WTC11 (cell line): Measurements from ENCODE around the gene PUS10.

Source experiments
- ATF1 ChIP-seq: sonication (generic); formaldehyde crosslinking; IDR thresholded peaks from 2 replicates; pipeline ENCODE4 v1.8.1; 2023; ENCODE audit warnings: mild to moderate bottlenecking, moderate library complexity, missing genetic modification reagents
- MAX ChIP-seq: sonication (generic); formaldehyde crosslinking; IDR thresholded peaks from 2 replicates; pipeline ENCODE4 v1.8.0; 2022; ENCODE audit warnings: mild to moderate bottlenecking, missing genetic modification reagents
- TCF7 ChIP-seq: sonication (generic); formaldehyde crosslinking; IDR thresholded peaks from 2 replicates; pipeline ENCODE4 v1.8.0; 2022; ENCODE audit warnings: mild to moderate bottlenecking, low read depth, missing genetic modification reagents, moderate library complexity
- TF ChIP-seq, protein P1 (sequence below): fragments of 200-600 bp; IDR thresholded peaks from 2 replicates; pipeline ENCODE4 v1.8.0; 2022; ENCODE audit warnings: antibody characterized with exemption

- TF ChIP-seq, protein P1, sequence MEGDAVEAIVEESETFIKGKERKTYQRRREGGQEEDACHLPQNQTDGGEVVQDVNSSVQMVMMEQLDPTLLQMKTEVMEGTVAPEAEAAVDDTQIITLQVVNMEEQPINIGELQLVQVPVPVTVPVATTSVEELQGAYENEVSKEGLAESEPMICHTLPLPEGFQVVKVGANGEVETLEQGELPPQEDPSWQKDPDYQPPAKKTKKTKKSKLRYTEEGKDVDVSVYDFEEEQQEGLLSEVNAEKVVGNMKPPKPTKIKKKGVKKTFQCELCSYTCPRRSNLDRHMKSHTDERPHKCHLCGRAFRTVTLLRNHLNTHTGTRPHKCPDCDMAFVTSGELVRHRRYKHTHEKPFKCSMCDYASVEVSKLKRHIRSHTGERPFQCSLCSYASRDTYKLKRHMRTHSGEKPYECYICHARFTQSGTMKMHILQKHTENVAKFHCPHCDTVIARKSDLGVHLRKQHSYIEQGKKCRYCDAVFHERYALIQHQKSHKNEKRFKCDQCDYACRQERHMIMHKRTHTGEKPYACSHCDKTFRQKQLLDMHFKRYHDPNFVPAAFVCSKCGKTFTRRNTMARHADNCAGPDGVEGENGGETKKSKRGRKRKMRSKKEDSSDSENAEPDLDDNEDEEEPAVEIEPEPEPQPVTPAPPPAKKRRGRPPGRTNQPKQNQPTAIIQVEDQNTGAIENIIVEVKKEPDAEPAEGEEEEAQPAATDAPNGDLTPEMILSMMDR, result no peak
- no peak for TF ChIP-seq TCF7 (CRISPR knock-in tag)
- no peak for TF ChIP-seq MAX
- no peak for TF ChIP-seq ATF1 (CRISPR knock-in tag)
Observed at GRCh38 chr2:61055557-61055956, 37.5 kb upstream of the PUS10 start.
